H9 (cell line): ENCODE measurements around the gene LCE5A. TPM values are rescaled to one million over a fixed set of nuclear protein-coding genes. Genes with fewer than 3 reads are reported as not detected.

ENCODE experiments used
- DNase-seq: peaks from one replicate; pipeline ENCODE4 v3.0.0-alpha.2; 2017
- H2AFZ ChIP-seq: one replicate; pipeline ENCODE4 v1.6.1; 2013; ENCODE audit warnings: mild to moderate bottlenecking, low read length, control low read depth, moderate library complexity
- H2AK5ac ChIP-seq: 2 replicates; pipeline ENCODE4 v1.6.1; 2013; ENCODE audit warnings: low read length, control low read depth, mixed read lengths; ENCODE audit not compliant: insufficient read length
- H2BK120ac ChIP-seq: one replicate; pipeline ENCODE4 v1.6.1; 2013; ENCODE audit warnings: low read depth, mild to moderate bottlenecking, low read length, control low read depth, inconsistent platforms; ENCODE audit not compliant: poor library complexity, severe bottlenecking
- H2BK12ac ChIP-seq: 2 replicates; pipeline ENCODE4 v1.6.1; 2013; ENCODE audit warnings: low read length, control low read depth, mixed read lengths, low read depth; ENCODE audit not compliant: insufficient read length
- H2BK15ac ChIP-seq: 2 replicates; pipeline ENCODE4 v1.6.1; 2013; ENCODE audit warnings: low read depth, low read length, control low read depth
- H2BK20ac ChIP-seq: one replicate; pipeline ENCODE4 v1.6.1; 2013; ENCODE audit warnings: low read depth, mild to moderate bottlenecking, low read length, control low read depth, inconsistent platforms; ENCODE audit not compliant: poor library complexity, severe bottlenecking
- H2BK5ac ChIP-seq: 2 replicates; pipeline ENCODE4 v1.6.1; 2013; ENCODE audit warnings: low read length, control low read depth, mixed read lengths; ENCODE audit not compliant: insufficient read length
- H3K14ac ChIP-seq: 2 replicates; pipeline ENCODE4 v1.6.1; 2013; ENCODE audit warnings: low read length, control low read depth; ENCODE audit not compliant: insufficient read depth
- H3K18ac ChIP-seq: 2 replicates; pipeline ENCODE4 v1.6.1; 2013; ENCODE audit warnings: low read depth, mild to moderate bottlenecking, mixed read lengths, low read length, control low read depth; ENCODE audit not compliant: insufficient read length
- H3K23ac ChIP-seq: 2 replicates; pipeline ENCODE4 v1.6.1; 2013; ENCODE audit warnings: low read length, control low read depth, mixed read lengths, low read depth; ENCODE audit not compliant: insufficient read length
- H3K23me2 ChIP-seq: 2 replicates; pipeline ENCODE4 v1.6.1; 2013; ENCODE audit warnings: low read depth, mild to moderate bottlenecking, mixed read lengths, low read length, control low read depth; ENCODE audit not compliant: insufficient read length, poor library complexity, severe bottlenecking
- H3K27ac ChIP-seq: 2 replicates; pipeline ENCODE4 v1.5.1; 2013; ENCODE audit warnings: low read length, control low read depth, mixed read lengths, low read depth; ENCODE audit not compliant: insufficient read length
- H3K27me3 ChIP-seq: 2 replicates; pipeline ENCODE4 v1.6.1; 2013; ENCODE audit warnings: low read length, control low read depth, inconsistent platforms; ENCODE audit not compliant: insufficient read depth
- H3K4ac ChIP-seq: 2 replicates; pipeline ENCODE4 v1.6.1; 2013; ENCODE audit warnings: low read depth, mild to moderate bottlenecking, control low read depth, inconsistent platforms, low read length, moderate library complexity
- H3K4me1 ChIP-seq: 2 replicates; pipeline ENCODE4 v1.6.1; 2013; ENCODE audit warnings: low read length, control low read depth, inconsistent platforms; ENCODE audit not compliant: insufficient read depth
- H3K4me2 ChIP-seq: 2 replicates; pipeline ENCODE4 v1.6.1; 2013; ENCODE audit warnings: low read length, control low read depth, mixed read lengths; ENCODE audit not compliant: insufficient read length, insufficient read depth
- H3K56ac ChIP-seq: 2 replicates; pipeline ENCODE4 v1.6.1; 2013; ENCODE audit warnings: low read depth, mild to moderate bottlenecking, mixed read lengths, low read length, control low read depth; ENCODE audit not compliant: insufficient read length
- H3K79me1 ChIP-seq: 2 replicates; pipeline ENCODE4 v1.6.1; 2013; ENCODE audit warnings: low read depth, mild to moderate bottlenecking, moderate library complexity, low read length, control low read depth, inconsistent platforms; ENCODE audit not compliant: insufficient read depth, poor library complexity, severe bottlenecking
- H3K79me2 ChIP-seq: 2 replicates; pipeline ENCODE4 v1.6.1; 2013; ENCODE audit warnings: low read length, control low read depth, inconsistent platforms; ENCODE audit not compliant: insufficient read depth
- H3K9ac ChIP-seq: 2 replicates; pipeline ENCODE4 v1.6.1; 2013; ENCODE audit warnings: low read length, control low read depth, mixed read lengths; ENCODE audit not compliant: insufficient read length; ENCODE audit errors: extremely low read depth
- H3K9me3 ChIP-seq: one replicate; pipeline ENCODE4 v1.6.1; 2013; ENCODE audit warnings: low read depth, low read length, inconsistent platforms; ENCODE audit not compliant: control insufficient read depth
- H3T11ph ChIP-seq: one replicate; pipeline ENCODE4 v1.6.1; 2013; ENCODE audit warnings: mild to moderate bottlenecking, low read length, control low read depth, inconsistent platforms
- H4K20me1 ChIP-seq: one replicate; pipeline ENCODE4 v1.6.1; 2013; ENCODE audit not compliant: control insufficient read depth, insufficient read length, insufficient read depth
- H4K5ac ChIP-seq: 2 replicates; pipeline ENCODE4 v1.6.1; 2013; ENCODE audit warnings: low read depth, mild to moderate bottlenecking, mixed read lengths, low read length, control low read depth; ENCODE audit not compliant: insufficient read length
- H4K8ac ChIP-seq: replicated peaks from 2 replicates; pipeline ENCODE4 v1.6.1; 2013; ENCODE audit warnings: low read length, control low read depth, mixed read lengths, low read depth; ENCODE audit not compliant: insufficient read length
- H4K91ac ChIP-seq: 2 replicates; pipeline ENCODE4 v1.6.1; 2013; ENCODE audit warnings: low read depth, mild to moderate bottlenecking, moderate library complexity, mixed read lengths, low read length, control low read depth; ENCODE audit not compliant: insufficient read length
- H3K27ac Mint-ChIP-seq, 3 experiments: 2 replicates in 2 of 3; 3 replicates in 1 of 3; pipeline ENCODE4 v1.8.0; 2020 to 2021; ENCODE audit warnings: mixed read lengths in 3 of 3, mild to moderate bottlenecking in 1 of 3, moderate library complexity in 1 of 3
- H3K27me3 Mint-ChIP-seq: 2 replicates; pipeline ENCODE4 v1.8.0; 2021; ENCODE audit warnings: low read depth, mild to moderate bottlenecking, moderate library complexity, mixed read lengths
- H3K36me3 Mint-ChIP-seq, 3 experiments: 2 replicates in 2 of 3; 3 replicates in 1 of 3; pipeline ENCODE4 v1.8.0; 2020 to 2021; ENCODE audit warnings: low read depth in 3 of 3, mixed read lengths in 3 of 3; ENCODE audit not compliant: insufficient read depth in 1 of 3
- H3K4me1 Mint-ChIP-seq, 2 experiments: 2 replicates each; pipeline ENCODE4 v1.8.0; 2020; ENCODE audit warnings: mixed read lengths in 2 of 2
- H3K4me3 Mint-ChIP-seq, 2 experiments: 2 replicates in 1 of 2; 3 replicates in 1 of 2; pipeline ENCODE4 v1.8.0; 2020 to 2021; ENCODE audit warnings: mild to moderate bottlenecking in 2 of 2, mixed read lengths in 2 of 2, moderate library complexity in 1 of 2
- H3K9me3 Mint-ChIP-seq, 2 experiments: 2 replicates in 1 of 2; 3 replicates in 1 of 2; pipeline ENCODE4 v1.8.0; 2020; ENCODE audit warnings: mild to moderate bottlenecking in 2 of 2, mixed read lengths in 2 of 2, moderate library complexity in 1 of 2
- CTCF ChIP-seq: fragments of 200-600 bp; sonication (generic); conservative IDR thresholded peaks from 3 replicates; pipeline ENCODE4 v1.8.0; 2021; ENCODE audit warnings: antibody characterized with exemption, mild to moderate bottlenecking
- WGBS: extraction: QIAGEN DNeasy Blood & Tissue Kit; methylation state at CpG from one replicate; pipeline ENCODE4 v1.1.7; 2013; ENCODE audit warnings: missing lambda C conversion rate, low lambda C conversion rate, mixed read lengths; ENCODE audit not compliant: insufficient read length; ENCODE audit errors: extremely low coverage; 5-methylcytosine and 5-hydroxymethylcytosine counted together
- total RNA-seq: library from RNA; stranded (reverse); gene quantifications from 2 replicates; pipeline ENCODE4 v1.2.1, GENCODE V29; 2021

The LCE5A gene
- total RNA-seq, 1 experiment from 2014 or later: not detected

GRCh38 chr1:152466217-152466616 lies 44.4 kb upstream of the LCE5A start:
- Histone ChIP-seq H4K20me1 (no peaks in the 10 kb centered on the region), H3K9me3 (peaks cover 39% of the 10 kb centered on the region), H4K91ac (no peak overlapping the region), H3K56ac (no peak overlapping the region), H3K27ac (no peak overlapping the region), H3K14ac (no peak overlapping the region), H4K5ac (no peak overlapping the region), H4K8ac (no peak overlapping the region), H3K23me2 (no peaks in the 10 kb centered on the region), H3K4me1 (no peaks in the 10 kb centered on the region), H3K18ac (no peak overlapping the region), H3T11ph (no peak overlapping the region), H2BK20ac (no peak overlapping the region), H3K27me3 (no peaks in the 10 kb centered on the region), H2BK12ac (no peak overlapping the region), H3K79me2 (no peaks in the 10 kb centered on the region), H3K4me2 (no peak overlapping the region), H2BK15ac (no peak overlapping the region), H3K9ac (no peak overlapping the region), H2AK5ac (no peak overlapping the region), H2BK5ac (no peak overlapping the region), H3K23ac (no peak overlapping the region), H3K4ac (no peak overlapping the region), H3K79me1 (no peaks in the 10 kb centered on the region), H2AFZ (no peak overlapping the region), H2BK120ac (no peak overlapping the region)
- no CpG with 5 or more reads among the region's 1 CpG for WGBS
- Mint-ChIP-seq H3K36me3 (peaks cover 0 to 18% (median 3%) of the 10 kb centered on the region in 3 experiments; a peak in 5 of 7 replicates), H3K4me3 (no peak overlapping the region), H3K27me3 (no peaks in the 10 kb centered on the region; the same call in 1 of the 2 replicates), H3K4me1 (no peaks in the 10 kb centered on the region), H3K9me3 (peaks cover 61 to 72% of the 10 kb centered on the region in 2 experiments), H3K27ac (no peak overlapping the region)
- DNase-seq: no peak
- no peak for TF ChIP-seq CTCF
